Calu3 (cell line): ENCODE measurements around the gene ANKRD2. TPM values are rescaled to one million over a fixed set of nuclear protein-coding genes. Genes with fewer than 3 reads are reported as not detected.

Experiments
- BruUV-seq: library from RNA; stranded (reverse); fragments of 400-500 nt; replicated peaks from 2 replicates; lab custom pipeline; 2021; lab: Mats Ljungman, UMichigan
- CTCF ChIA-PET: fragments of 300-600 bp; sonication (Branson Sonifier 250); formaldehyde crosslinking; loops from one replicate; lab custom pipeline; 2022; ENCODE audit warnings: antibody characterized with exemption; lab: Charles Lee
- DNase-seq: peaks from one replicate; pipeline ENCODE4 v3.0.0; 2022
- H3K27ac Mint-ChIP-seq: one replicate; pipeline ENCODE4 v1.8.0; 2022; ENCODE audit warnings: mixed read lengths; ENCODE audit not compliant: unreplicated experiment
- H3K27me3 Mint-ChIP-seq: one replicate; pipeline ENCODE4 v1.8.0; 2022; ENCODE audit warnings: mixed read lengths; ENCODE audit not compliant: unreplicated experiment
- H3K36me3 Mint-ChIP-seq: one replicate; pipeline ENCODE4 v1.8.0; 2022; ENCODE audit warnings: mild to moderate bottlenecking, moderate library complexity, mixed read lengths; ENCODE audit not compliant: insufficient read depth, unreplicated experiment
- H3K4me1 Mint-ChIP-seq: one replicate; pipeline ENCODE4 v1.8.0; 2022; ENCODE audit warnings: mild to moderate bottlenecking, low read depth, mixed read lengths; ENCODE audit not compliant: unreplicated experiment
- H3K4me3 Mint-ChIP-seq: one replicate; pipeline ENCODE4 v1.8.0; 2022; ENCODE audit warnings: mild to moderate bottlenecking, low read depth, moderate library complexity, mixed read lengths; ENCODE audit not compliant: unreplicated experiment
- H3K9me3 Mint-ChIP-seq: one replicate; pipeline ENCODE4 v1.8.0; 2022; ENCODE audit warnings: low read depth, mixed read lengths; ENCODE audit not compliant: unreplicated experiment
- CTCF ChIP-seq: fragments of 200-600 bp; IDR thresholded peaks from one replicate; pipeline ENCODE4 v1.8.0; 2022; ENCODE audit warnings: antibody characterized with exemption; ENCODE audit not compliant: unreplicated experiment
- intact Hi-C: fragments of 100-400 bp; cut with micrococcal nuclease; formaldehyde crosslinking; loops from one replicate; pipeline ENCODE4 v1.10.0; 2022; ENCODE audit not compliant: unreplicated experiment
- total RNA-seq: library from RNA; stranded (reverse); gene quantifications from 2 replicates; pipeline ENCODE4 v1.2.3, GENCODE V29; 2022

Gene ANKRD2
- total RNA-seq, 1 experiment from 2014 or later, result 0.90 TPM

- DNase-seq, result no peak
- CTCF ChIA-PET, result no interaction called here
- Mint-ChIP-seq H3K4me3 (no peak overlapping the region), H3K27me3 (no peaks in the 10 kb centered on the region), H3K27ac (no peak overlapping the region), H3K36me3 (peaks cover 3% of the 10 kb centered on the region), H3K4me1 (no peaks in the 10 kb centered on the region), H3K9me3 (no peaks in the 10 kb centered on the region)
- intact Hi-C loops, result no loop called here
- no TSS peak for BruUV-seq
- TF ChIP-seq CTCF, result no peak
Measured at GRCh38 chr10:97627731-97628130, 55.2 kb downstream of the ANKRD2 start.

DNA sequence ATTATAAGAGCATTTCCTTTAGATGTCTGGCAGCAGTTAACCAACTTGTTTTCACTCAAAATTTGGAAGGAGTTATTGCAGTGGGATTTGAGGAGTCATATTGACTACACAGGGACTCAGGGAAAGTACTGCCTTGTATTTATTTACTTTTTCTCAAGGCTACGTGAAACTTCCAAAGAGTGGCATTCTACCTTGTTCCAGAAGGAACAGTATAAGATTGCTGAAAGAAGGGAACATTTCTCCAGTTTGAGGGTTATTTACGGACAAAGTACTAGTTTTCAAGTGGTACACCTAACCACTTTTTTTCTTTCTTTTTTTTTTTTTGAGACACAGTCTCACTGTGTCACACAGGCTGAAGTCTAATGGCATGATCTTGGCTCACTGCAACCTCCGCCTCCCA is 55.6 kb downstream of the ANKRD2 start:
- Mint-ChIP-seq H3K27me3 (no peaks in the 10 kb centered on the region), H3K9me3 (no peaks in the 10 kb centered on the region), H3K27ac (no peak overlapping the region), H3K4me3 (no peak overlapping the region), H3K36me3 (peaks cover 8% of the 10 kb centered on the region), H3K4me1 (no peaks in the 10 kb centered on the region)
- no peak for TF ChIP-seq CTCF
- DNase-seq, result no peak
- no TSS peak for BruUV-seq
- intact Hi-C loops, result no loop called here
- CTCF ChIA-PET, result interaction anchor here (0.7 kb wide), 1 partner anchor 94 kb away, joined by 4 read pairs; no protein-coding TSS in a partner anchor

- Mint-ChIP-seq H3K27me3 (no peaks in the 10 kb centered on the region), H3K4me3 (no peak overlapping the region), H3K9me3 (no peaks in the 10 kb centered on the region), H3K36me3 (peaks cover 15% of the 10 kb centered on the region), H3K27ac (no peak overlapping the region), H3K4me1 (no peaks in the 10 kb centered on the region)
- CTCF ChIA-PET, result no interaction called here
- no peak for DNase-seq
- intact Hi-C loops, result no loop called here
- BruUV-seq, result no TSS peak
- TF ChIP-seq CTCF, result no peak
Measured at GRCh38 chr10:97629289-97629688, 56.7 kb downstream of the ANKRD2 start.

GRCh38 chr10:97631098-97631497 is 58.5 kb downstream of the ANKRD2 start:
- Mint-ChIP-seq H3K36me3 (peaks cover 15% of the 10 kb centered on the region), H3K27me3 (no peaks in the 10 kb centered on the region), H3K9me3 (no peaks in the 10 kb centered on the region), H3K27ac (no peak overlapping the region), H3K4me1 (no peaks in the 10 kb centered on the region), H3K4me3 (no peak overlapping the region)
- DNase-seq, result no peak
- CTCF ChIA-PET, result no interaction called here
- TF ChIP-seq CTCF, result no peak
- intact Hi-C loops, result no loop called here
- TSS peak; percentile 26 for BruUV-seq
